KMS-11 (cell line): ENCODE data around the gene RHBDF1.
A peak's percentile ranks its signal among the peaks of the same experiment; 100 is the strongest.

Source experiments
- H2AFZ ChIP-seq: fragments of 200-600 bp; sonication (generic); 2 replicates; pipeline ENCODE4 v1.6.1; 2016; ENCODE audit warnings: antibody characterized with exemption, mixed run types, low read depth
- H3K27ac ChIP-seq: fragments of 200-600 bp; sonication (generic); 2 replicates; pipeline ENCODE4 v1.6.1; 2016; ENCODE audit warnings: mild to moderate bottlenecking, mixed run types
- H3K27me3 ChIP-seq: fragments of 200-600 bp; sonication (generic); 2 replicates; pipeline ENCODE4 v1.6.1; 2017; ENCODE audit warnings: mild to moderate bottlenecking, low read depth, mixed run types, moderate library complexity; ENCODE audit not compliant: insufficient read depth
- H3K36me3 ChIP-seq: fragments of 200-600 bp; sonication (generic); 2 replicates; pipeline ENCODE4 v1.6.1; 2017; ENCODE audit warnings: mild to moderate bottlenecking, mixed run types; ENCODE audit not compliant: insufficient read depth
- H3K4me1 ChIP-seq: fragments of 200-600 bp; sonication (generic); 2 replicates; pipeline ENCODE4 v1.6.1; 2016; ENCODE audit warnings: mild to moderate bottlenecking, low read depth, mixed run types; ENCODE audit not compliant: poor library complexity, severe bottlenecking
- H3K4me2 ChIP-seq: fragments of 200-600 bp; sonication (generic); 2 replicates; pipeline ENCODE4 v1.7.0; 2016; ENCODE audit warnings: mild to moderate bottlenecking, mixed run types
- H3K4me3 ChIP-seq: fragments of 200-600 bp; sonication (generic); IDR thresholded peaks from 2 replicates; pipeline ENCODE4 v1.6.1; 2017; ENCODE audit warnings: low read depth, low read length, mixed read lengths; ENCODE audit not compliant: insufficient read depth
- H3K79me2 ChIP-seq: fragments of 200-600 bp; sonication (generic); 2 replicates; pipeline ENCODE4 v1.6.1; 2016; ENCODE audit warnings: low read depth, mixed run types; ENCODE audit not compliant: insufficient read depth
- H3K9ac ChIP-seq: fragments of 200-600 bp; sonication (generic); 2 replicates; pipeline ENCODE4 v1.6.1; 2016; ENCODE audit warnings: mild to moderate bottlenecking, mixed run types
- H4K20me1 ChIP-seq: fragments of 200-600 bp; sonication (generic); 2 replicates; pipeline ENCODE4 v1.6.1; 2016; ENCODE audit warnings: mild to moderate bottlenecking, mixed run types; ENCODE audit not compliant: insufficient read depth
- TF ChIP-seq, protein P1 (sequence below): fragments of 200-600 bp; sonication (generic); conservative IDR thresholded peaks from 2 replicates; pipeline ENCODE4 v1.6.1; 2017; ENCODE audit warnings: low read depth, mild to moderate bottlenecking, antibody characterized with exemption, low read length, moderate library complexity, mixed read lengths

RHBDF1 gene

DNA sequence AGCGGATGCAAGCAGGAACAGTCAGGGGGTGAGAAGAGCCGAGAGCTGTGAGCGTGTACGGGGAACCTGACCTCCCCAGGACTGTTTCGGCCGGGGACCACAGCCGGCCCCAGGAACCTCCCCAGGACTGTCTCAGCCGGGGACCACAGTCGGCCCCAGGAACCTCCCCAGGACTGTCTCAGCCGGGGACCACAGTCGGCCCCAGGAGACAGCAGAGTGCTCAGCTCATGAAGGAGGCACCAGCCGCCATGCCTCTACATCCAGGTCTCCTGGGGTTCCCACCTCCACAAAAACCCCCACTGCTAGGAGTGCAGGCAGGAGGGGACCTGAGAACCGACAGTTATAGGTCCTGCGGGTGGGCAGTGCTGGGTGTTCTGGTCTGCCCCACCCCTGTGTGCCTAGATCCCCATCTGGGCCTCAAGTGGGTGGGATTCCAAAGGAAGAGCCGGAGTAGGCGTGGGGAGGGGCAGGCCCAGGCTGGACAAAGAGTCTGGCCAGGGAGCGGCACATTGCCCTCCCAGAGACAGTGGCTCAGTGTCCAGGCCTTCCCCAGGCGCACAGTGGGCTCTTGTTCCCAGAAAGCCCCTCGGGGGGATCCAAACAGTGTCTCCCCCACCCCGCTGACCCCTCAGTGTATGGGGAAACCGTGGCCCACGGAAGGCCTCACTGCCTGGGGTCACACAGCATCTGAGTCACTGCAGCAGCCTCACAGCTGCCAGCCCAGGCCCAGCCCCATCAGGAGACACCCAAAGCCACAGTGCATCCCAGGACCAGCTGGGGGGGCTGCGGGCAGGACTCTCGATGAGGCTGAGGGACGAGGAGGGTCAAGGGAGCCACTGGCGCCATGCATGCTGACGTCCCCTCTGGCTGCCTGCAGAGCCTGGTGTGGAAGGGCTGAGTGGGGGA is 4.3 kb downstream of the RHBDF1 start:
- TF ChIP-seq, protein P1, sequence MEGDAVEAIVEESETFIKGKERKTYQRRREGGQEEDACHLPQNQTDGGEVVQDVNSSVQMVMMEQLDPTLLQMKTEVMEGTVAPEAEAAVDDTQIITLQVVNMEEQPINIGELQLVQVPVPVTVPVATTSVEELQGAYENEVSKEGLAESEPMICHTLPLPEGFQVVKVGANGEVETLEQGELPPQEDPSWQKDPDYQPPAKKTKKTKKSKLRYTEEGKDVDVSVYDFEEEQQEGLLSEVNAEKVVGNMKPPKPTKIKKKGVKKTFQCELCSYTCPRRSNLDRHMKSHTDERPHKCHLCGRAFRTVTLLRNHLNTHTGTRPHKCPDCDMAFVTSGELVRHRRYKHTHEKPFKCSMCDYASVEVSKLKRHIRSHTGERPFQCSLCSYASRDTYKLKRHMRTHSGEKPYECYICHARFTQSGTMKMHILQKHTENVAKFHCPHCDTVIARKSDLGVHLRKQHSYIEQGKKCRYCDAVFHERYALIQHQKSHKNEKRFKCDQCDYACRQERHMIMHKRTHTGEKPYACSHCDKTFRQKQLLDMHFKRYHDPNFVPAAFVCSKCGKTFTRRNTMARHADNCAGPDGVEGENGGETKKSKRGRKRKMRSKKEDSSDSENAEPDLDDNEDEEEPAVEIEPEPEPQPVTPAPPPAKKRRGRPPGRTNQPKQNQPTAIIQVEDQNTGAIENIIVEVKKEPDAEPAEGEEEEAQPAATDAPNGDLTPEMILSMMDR: no peak
- Histone ChIP-seq H3K79me2 (no peaks in the 10 kb centered on the region), H3K27ac (no peak overlapping the region), H3K27me3 (peaks cover 17% of the 10 kb centered on the region), H3K9ac (no peak overlapping the region), H3K36me3 (no peaks in the 10 kb centered on the region), H3K4me2 (no peak overlapping the region), H3K4me1 (peaks cover 20% of the 10 kb centered on the region), H3K4me3 (no peak overlapping the region), H2AFZ (no peak overlapping the region), H4K20me1 (no peaks in the 10 kb centered on the region)

DNA sequence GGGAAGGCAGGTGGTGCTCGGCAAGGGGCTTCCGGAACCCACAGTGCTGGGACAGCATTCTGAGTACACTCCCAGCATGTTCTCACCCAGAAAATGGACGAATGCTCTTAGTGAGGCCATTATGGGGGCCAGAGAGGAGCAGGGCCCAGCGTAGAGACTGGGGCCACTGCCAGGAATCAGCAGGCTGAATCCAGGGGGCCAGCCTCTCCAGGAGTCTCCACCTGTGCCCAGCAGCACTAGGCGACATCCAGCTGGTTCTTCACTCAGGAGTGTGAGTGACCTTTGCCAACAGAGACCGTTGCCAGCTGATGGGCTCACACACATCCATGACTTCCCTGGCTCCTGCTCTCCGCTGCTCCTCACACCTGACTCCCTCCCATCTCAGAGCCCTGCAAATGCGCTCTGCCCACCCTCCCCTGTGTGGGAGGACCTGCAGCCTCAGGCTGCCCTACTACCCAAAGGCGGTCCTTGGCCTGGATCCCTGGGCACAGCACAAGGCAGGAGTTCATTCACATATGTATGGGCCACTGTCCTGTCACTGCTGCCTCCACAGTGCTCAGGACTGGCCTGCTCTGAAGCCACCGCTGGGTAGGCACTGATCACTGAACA is 5.1 kb downstream of the RHBDF1 start:
- no peak overlapping the region for H3K9ac ChIP-seq
- no peaks in the 10 kb centered on the region for H3K36me3 ChIP-seq
- no peak overlapping the region for H3K4me2 ChIP-seq
- no peaks in the 10 kb centered on the region for H4K20me1 ChIP-seq
- no peak overlapping the region for H3K4me3 ChIP-seq
- H3K4me1 ChIP-seq: peaks cover 14% of the 10 kb centered on the region
- H3K27ac ChIP-seq: no peak overlapping the region
- H2AFZ ChIP-seq: no peak overlapping the region
- H3K79me2 ChIP-seq: no peaks in the 10 kb centered on the region
- peaks cover 11% of the 10 kb centered on the region for H3K27me3 ChIP-seq
- TF ChIP-seq, protein P1: no peak

DNA sequence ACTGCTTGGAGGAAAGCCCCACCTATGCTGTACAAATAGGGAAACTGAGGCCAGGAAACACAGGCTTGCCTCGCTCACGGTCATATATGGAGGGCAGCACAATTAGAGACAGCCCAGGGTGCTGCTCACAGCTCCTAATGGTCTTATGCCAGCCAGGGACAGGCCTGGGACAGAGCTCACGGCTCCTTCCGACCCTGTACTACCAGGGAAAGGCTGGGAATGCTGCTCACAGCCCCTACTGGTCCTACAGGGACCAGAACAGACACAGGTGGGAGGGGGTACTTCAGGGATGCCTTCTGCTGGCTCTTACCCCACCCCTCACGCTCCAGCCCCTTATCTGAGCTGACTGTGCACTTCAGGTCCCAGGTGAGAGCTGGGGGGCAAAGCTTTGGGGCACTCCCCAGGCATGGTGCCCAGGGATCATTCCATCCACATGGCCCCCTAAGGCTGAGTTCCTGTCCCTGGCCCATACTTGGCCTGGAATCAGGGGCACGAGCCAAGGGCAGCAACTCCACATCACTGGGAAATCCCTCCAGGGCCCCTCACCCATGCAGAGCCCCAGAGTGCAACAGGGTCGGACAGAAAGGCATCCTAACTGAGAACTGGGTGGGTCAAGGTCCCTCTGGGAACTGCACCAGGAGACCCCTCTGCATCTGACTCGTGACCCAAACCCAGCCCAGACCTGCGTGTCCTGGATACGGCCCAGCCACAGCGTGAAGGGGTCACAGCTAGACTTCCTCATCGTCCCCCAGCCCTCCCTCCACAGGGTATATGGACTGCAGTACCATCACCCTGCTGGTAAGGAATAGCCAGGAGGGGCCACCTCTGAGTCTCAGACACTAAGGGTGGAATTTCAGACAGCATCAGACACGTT is 5.9 kb downstream of the RHBDF1 start:
- Histone ChIP-seq H3K27ac (no peak overlapping the region), H3K9ac (no peak overlapping the region), H2AFZ (no peak overlapping the region), H3K27me3 (peaks cover 5% of the 10 kb centered on the region; the same call in 1 of the 2 replicates), H4K20me1 (no peaks in the 10 kb centered on the region), H3K36me3 (no peaks in the 10 kb centered on the region), H3K4me3 (no peak overlapping the region), H3K79me2 (no peaks in the 10 kb centered on the region), H3K4me2 (no peak overlapping the region), H3K4me1 (peaks cover 10% of the 10 kb centered on the region)
- TF ChIP-seq, protein P1: no peak

DNA sequence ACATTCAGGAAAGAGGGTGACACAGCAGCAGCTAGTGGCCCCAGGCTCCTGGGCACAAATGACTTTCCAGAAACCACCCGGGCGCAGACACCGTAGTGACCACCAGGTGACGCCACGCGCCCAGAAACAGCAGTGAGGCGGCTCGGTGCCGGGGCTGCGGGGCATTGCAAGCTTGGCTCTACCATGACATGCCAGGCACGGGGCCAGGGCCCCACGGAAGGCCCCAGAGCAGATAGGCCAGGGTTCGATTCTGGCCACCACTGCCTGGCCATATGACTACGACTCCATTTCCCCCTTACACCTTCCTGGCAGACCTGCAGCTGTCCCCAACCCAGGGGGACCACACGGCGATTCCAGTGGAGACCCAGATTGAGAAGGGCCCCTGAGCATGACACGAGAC is 6.7 kb downstream of the RHBDF1 start:
- no peaks in the 10 kb centered on the region for H3K36me3 ChIP-seq
- no peak overlapping the region for H3K4me3 ChIP-seq
- H3K27ac ChIP-seq: no peak overlapping the region
- no peak overlapping the region for H3K4me2 ChIP-seq
- H3K79me2 ChIP-seq: no peaks in the 10 kb centered on the region
- peaks cover 10% of the 10 kb centered on the region for H3K4me1 ChIP-seq
- H2AFZ ChIP-seq: peak overlapping the region; percentile 55; the same call in 1 of the 2 replicates
- TF ChIP-seq, protein P1: peak; percentile 97
- no peak overlapping the region for H3K9ac ChIP-seq
- no peaks in the 10 kb centered on the region for H4K20me1 ChIP-seq
- no peaks in the 10 kb centered on the region; the same call in 1 of the 2 replicates for H3K27me3 ChIP-seq
